Subcutaneous adipose tissue (tissue), 4 donors: ENCODE data around the gene NTF4. TPM values are rescaled to one million over a fixed set of nuclear protein-coding genes. Genes with fewer than 3 reads are reported as not detected.

Experiments used
- total RNA-seq, 4 donors: library from RNA; depleted of rRNA; stranded (reverse); fragments of >200 nt; gene quantifications; one replicate each; pipeline ENCODE4 v1.1.0, GENCODE V29; 2016
- TF ChIP-seq, protein P1 (sequence below): fragments of 450-650 bp; IDR thresholded peaks from one replicate; pipeline ENCODE4 v1.5.1; 2016; ENCODE audit warnings: low read depth, mild to moderate bottlenecking, control low read depth, antibody characterized with exemption, moderate library complexity

NTF4 gene
- total RNA-seq, 4 donors from 2014 or later: not detected

DNA sequence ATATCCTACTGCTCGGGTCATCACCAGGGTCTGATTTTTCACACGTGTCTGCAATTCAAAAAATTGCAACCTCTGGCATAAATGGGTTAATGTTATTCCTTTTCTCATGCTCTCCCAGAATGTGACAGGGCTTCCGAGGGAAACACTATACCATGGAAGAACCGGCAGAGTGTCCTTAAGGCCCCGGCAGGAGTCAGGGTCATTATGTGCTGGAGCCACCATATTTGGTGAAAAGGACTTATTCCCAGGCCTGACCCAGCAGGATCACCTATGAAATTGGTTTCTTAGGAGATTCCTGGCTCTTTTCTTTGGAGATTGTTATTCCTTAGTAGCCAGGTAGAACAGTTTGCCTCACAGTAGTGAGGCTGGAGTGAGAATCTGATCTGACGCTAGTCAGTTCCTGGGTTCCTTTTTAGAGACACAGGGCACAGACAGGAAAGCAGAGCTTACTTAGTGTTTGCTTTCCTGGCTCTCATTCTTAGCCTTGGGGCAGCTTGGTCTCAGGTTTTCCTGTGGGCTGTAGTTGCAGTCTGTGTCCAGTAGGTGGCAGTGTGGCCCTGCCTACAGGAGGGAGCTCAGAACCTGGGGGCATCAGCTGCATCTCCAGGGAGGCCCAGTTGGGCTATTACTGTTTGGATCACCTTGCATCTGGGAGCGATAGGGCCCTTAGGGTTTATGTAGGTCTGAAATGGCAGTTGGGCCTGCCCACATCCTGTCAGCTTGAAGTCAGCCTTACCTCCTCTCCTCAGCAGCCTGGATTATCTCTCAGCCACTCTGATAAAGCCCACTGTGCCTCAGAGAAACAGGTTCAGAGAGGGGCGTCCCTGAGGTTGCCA is 33.1 kb upstream of the NTF4 start:
- TF ChIP-seq, protein P1, sequence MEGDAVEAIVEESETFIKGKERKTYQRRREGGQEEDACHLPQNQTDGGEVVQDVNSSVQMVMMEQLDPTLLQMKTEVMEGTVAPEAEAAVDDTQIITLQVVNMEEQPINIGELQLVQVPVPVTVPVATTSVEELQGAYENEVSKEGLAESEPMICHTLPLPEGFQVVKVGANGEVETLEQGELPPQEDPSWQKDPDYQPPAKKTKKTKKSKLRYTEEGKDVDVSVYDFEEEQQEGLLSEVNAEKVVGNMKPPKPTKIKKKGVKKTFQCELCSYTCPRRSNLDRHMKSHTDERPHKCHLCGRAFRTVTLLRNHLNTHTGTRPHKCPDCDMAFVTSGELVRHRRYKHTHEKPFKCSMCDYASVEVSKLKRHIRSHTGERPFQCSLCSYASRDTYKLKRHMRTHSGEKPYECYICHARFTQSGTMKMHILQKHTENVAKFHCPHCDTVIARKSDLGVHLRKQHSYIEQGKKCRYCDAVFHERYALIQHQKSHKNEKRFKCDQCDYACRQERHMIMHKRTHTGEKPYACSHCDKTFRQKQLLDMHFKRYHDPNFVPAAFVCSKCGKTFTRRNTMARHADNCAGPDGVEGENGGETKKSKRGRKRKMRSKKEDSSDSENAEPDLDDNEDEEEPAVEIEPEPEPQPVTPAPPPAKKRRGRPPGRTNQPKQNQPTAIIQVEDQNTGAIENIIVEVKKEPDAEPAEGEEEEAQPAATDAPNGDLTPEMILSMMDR: no peak

DNA sequence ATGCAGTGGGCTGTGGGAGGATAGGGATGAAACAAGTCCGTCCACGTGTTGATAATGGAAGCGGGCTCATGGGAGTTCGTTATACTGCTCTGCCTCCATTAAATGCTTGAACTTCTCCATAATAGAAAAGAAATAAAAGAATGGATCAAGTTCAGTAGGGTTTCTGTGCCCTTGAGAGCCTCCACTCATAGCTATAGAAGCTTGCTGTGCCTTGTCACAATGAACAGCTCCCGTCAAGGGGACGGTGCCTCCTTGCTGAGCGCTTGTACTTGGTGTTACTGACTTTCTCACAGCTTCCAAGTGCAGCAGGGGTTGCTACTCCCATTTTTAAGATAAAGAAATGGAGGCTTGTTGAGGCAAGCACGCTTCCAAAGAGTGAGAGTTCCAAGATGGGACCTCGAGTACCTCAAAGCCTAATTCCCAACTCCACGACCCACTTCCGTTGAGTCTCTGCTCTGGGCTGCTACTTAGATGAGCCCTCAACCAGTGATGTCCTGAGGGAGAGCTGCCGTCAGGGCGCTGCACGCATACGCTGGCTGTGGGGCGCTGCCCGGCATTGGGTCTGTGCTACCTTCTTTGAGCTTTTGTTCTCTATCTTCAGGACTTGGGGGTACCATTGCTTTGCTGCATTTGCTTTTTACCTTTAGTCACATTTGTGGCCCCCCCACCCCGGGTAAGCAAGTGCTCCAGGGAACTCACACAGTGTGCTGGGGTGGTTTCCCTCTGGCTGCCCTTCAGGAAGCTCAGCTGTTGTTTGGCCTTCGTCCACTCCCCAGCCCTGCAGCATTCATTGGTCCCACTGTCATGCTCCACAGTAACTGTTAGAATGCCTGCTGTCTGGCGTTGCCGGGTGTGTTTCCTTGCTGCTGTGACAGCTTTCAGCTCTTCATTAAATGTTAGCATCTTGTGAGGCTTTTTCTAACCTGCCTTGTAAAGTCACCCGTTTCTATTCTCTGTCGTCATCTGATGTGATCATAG is 30.2 kb upstream of the NTF4 start:
- TF ChIP-seq, protein P1: no peak

DNA sequence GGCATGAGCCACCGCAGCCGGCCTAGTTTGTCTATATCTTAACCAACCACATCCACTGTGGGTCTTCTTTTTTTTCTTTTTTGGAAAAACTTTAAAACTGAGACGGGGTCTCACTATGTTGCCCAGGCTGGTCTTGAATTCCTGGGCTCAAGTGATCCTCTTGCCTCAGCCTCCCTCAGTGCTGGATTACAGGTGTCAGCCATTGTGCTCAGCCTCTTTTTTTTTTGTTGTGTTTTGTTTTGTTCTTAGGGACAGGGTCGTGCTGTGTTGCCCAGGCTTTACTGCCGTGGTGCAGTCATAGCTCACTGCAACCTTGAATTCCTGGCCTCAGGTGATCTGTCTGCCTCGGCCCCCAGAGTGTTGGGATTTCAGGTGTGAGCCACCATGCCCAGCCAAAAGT is 28.1 kb upstream of the NTF4 start:
- TF ChIP-seq, protein P1: no peak

DNA sequence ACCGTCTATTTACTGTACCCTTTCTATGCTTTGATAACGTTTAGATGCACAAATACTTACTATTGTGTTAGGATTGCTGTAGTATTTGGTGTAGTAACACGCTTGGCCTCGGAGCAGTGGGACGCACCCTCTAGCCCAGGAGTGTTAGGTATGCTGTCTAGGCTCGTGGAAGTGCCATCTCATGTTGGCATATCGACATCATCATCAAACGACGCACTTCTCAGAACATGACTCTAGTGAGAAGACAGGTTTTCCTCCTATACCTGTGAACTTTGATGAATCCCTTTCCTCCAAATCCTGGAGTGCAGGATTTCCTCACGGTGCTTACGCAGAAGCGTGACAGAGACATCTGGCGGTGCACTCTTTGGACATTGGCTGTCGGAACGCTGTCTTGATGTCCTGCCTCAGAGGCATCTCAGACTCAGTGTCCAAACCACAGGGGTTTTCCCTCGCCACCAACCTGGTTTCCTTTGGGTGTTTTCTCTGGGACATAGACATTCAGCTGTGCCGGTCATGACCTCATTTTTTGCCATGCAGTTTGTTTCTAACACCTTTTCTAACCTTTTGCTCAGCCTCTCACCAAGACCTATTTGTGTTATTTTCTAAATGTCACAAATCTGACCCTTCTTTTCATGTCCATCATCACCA is 26.9 kb upstream of the NTF4 start:
- TF ChIP-seq, protein P1: no peak

DNA sequence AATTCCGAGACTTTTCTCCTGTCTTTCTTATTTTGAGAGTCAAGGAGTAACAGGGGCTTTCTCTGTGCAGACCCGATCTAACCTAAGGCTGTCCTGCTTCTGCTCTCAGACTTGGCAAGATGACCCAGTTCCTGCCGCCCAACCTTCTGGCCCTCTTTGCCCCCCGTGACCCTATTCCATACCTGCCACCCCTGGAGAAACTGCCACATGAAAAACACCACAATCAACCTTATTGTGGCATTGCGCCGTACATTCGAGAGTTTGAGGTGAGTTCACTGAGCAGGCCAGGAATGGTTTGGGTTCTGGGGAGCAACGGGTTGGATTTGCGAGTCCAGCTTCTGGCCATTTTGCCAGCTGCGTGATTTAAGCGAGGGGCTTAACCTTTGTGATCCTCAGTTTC is 21.7 kb upstream of the NTF4 start:
- TF ChIP-seq, protein P1: no peak

DNA sequence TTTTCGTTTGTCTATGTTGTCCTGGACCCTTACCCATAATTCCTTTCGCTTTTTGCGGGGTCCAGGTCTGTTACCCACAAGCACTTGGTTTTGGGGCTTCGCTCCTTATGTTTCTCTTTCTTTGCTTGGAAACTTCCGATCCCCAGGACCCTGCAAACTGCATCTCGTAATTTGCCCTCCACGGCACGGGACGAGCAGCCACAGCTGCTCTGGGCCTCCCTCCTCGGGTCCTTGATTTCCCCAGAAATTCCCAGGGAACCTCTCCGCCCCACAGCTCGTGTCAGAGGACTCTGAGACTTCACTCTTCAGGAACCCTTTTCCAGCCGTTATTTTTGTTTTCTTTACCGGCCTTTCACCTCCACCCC is 21.2 kb upstream of the NTF4 start:
- TF ChIP-seq, protein P1: no peak
